T-helper 17 cell (primary cell): ENCODE data around the gene PADI2. TPM values are rescaled to one million over a fixed set of nuclear protein-coding genes. Genes with fewer than 3 reads are reported as not detected.

Source experiments
- ATAC-seq: fragments of 150-1000 bp; cut with Tn5 transposase; 2 replicates; pipeline ENCODE4 v1.10.0; 2021; ENCODE audit warnings: mild to moderate bottlenecking, moderate library complexity
- DNase-seq, 3 donors: peaks; one replicate each; pipeline versions ENCODE4 v3.0.0 to v3.0.0-alpha.2; 2020 to 2021
- H3K9me3 ChIP-seq: one replicate; pipeline ENCODE4 v1.7.0; 2013; ENCODE audit warnings: low read length, mild to moderate bottlenecking; ENCODE audit not compliant: control insufficient read depth, poor library complexity, severe bottlenecking
- H3K27ac Mint-ChIP-seq: one replicate; pipeline ENCODE4 v1.8.0; 2022; ENCODE audit warnings: mild to moderate bottlenecking, moderate library complexity, mixed read lengths
- H3K27me3 Mint-ChIP-seq: one replicate; pipeline ENCODE4 v1.8.0; 2022; ENCODE audit warnings: mixed read lengths
- H3K36me3 Mint-ChIP-seq: one replicate; pipeline ENCODE4 v1.8.0; 2022; ENCODE audit warnings: low read depth, mixed read lengths
- H3K4me1 Mint-ChIP-seq: one replicate; pipeline ENCODE4 v1.8.0; 2022; ENCODE audit warnings: mild to moderate bottlenecking, mixed read lengths
- H3K4me3 Mint-ChIP-seq: one replicate; pipeline ENCODE4 v1.8.0; 2022; ENCODE audit warnings: mild to moderate bottlenecking, moderate library complexity, mixed read lengths
- total RNA-seq, 4 donors: library from RNA in 2 of 4; stranded (reverse) in 2 of 4; gene quantifications; one replicate each; pipeline ENCODE4 v1.2.3 and lab custom pipeline; 2022 to 2026

PADI2 gene
- total RNA-seq, 2 donors from 2014 or later = 0.23 to 0.57 TPM

DNA sequence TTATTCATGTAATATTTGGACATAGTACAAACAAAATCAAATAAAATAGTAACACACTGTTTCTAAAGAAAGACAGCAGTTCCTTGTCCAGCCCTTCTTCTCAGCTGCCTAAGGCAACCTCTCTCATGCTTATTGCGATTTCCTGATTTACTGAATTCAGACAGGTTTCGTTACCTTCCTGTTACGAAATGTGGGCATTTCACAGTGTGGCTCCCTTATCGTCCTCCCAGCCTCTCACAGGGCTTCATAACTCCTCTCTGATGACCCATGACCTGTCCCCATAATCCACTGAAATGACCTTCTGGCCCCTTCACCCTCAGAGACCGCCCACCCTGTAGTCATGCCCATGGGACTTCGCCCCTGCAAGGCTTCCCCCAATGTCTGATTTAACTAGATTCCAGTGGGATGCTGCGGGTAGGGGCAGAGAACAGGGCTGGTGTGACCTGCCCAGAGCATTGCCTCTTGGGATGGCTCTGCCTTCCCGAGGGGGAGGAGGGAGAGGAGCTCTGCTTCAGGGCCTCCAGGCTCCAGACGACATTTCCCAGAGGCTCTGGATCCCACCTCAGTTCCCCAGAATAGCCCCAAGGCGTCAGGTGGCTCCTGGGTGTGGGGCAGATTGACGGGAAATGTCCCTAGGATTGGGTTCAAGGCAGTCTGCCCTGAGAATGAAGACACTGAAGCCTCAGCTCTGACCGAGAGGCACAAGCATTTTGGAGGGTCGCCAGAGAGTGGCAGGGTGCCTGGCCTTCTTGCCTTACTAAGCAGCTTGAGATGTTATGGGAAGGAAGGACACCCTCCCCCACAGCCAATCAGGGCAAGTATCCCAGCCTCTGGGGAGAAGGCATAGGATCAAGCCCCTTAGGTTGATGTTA lies 20.6 kb downstream of the PADI2 start:
- DNase-seq (no peak), ATAC-seq (no peak)
- H3K4me3 Mint-ChIP-seq = no peak overlapping the region
- no peaks in the 10 kb centered on the region for H3K9me3 ChIP-seq
- no peaks in the 10 kb centered on the region for H3K4me1 Mint-ChIP-seq
- peaks cover 37% of the 10 kb centered on the region for H3K27me3 Mint-ChIP-seq
- H3K36me3 Mint-ChIP-seq = no peaks in the 10 kb centered on the region
- H3K27ac Mint-ChIP-seq = no peak overlapping the region

DNA sequence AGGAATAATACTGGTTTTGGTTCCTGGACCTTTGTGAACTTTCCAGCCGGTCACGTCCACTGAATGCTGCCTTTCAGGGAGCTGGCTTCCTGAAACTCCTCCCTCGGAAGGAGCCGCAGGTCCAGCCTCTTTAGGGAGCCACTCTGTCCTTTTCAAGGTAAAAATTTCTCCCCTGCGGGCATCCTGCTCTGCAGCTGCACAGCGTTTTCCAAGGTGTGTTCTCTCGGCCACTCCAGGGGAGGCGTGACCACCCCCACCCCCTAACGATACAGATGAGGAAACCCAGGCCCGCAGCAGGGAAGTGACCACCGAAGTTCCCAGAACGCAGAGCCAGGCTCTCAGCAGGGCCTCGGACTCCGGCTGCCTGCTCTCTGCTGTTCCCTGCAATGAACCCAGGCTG lies 21.5 kb downstream of the PADI2 start:
- Mint-ChIP-seq H3K4me1 (no peaks in the 10 kb centered on the region), H3K27me3 (peaks cover 37% of the 10 kb centered on the region), H3K4me3 (no peak overlapping the region), H3K36me3 (no peaks in the 10 kb centered on the region), H3K27ac (no peak overlapping the region)
- ATAC-seq (no peak), DNase-seq (no peak)
- H3K9me3 ChIP-seq = no peaks in the 10 kb centered on the region

GRCh38 chr1:17097147-17097546 lies 22.1 kb downstream of the PADI2 start:
- DNase-seq = no peak
- no peak overlapping the region for H3K27ac Mint-ChIP-seq
- H3K36me3 Mint-ChIP-seq = no peaks in the 10 kb centered on the region
- ATAC-seq = no peak
- H3K9me3 ChIP-seq = no peaks in the 10 kb centered on the region
- H3K4me3 Mint-ChIP-seq = no peak overlapping the region
- peaks cover 37% of the 10 kb centered on the region for H3K27me3 Mint-ChIP-seq
- no peaks in the 10 kb centered on the region for H3K4me1 Mint-ChIP-seq

- no peaks in the 10 kb centered on the region for H3K9me3 ChIP-seq
- H3K4me3 Mint-ChIP-seq = no peak overlapping the region
- no peak overlapping the region for H3K27ac Mint-ChIP-seq
- DNase-seq (no peak), ATAC-seq (no peak)
- peaks cover 37% of the 10 kb centered on the region for H3K27me3 Mint-ChIP-seq
- no peaks in the 10 kb centered on the region for H3K4me1 Mint-ChIP-seq
- no peaks in the 10 kb centered on the region for H3K36me3 Mint-ChIP-seq
Observed at GRCh38 chr1:17096584-17096983, 22.7 kb downstream of the PADI2 start.

DNA sequence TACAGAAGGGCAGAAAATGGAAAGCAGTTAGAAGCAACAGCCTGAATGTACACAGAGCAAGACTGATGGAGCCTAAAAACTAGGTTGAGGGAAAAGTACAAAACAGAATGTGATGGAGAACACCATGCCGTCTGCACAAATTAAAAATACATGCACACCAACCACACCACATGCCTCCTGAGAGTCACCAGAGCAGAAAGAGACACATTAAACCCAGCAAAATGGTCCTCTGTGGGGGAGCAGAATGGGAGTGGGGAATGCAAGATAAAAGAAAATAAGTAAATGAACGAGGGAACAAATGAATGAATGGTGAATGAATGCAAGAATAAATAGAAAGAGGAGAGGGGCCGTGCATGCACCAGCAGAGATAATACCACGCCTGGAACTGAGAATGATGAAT lies 24.1 kb downstream of the PADI2 start:
- DNase-seq (no peak), ATAC-seq (no peak)
- H3K27me3 Mint-ChIP-seq = peaks cover 33% of the 10 kb centered on the region
- no peaks in the 10 kb centered on the region for H3K4me1 Mint-ChIP-seq
- H3K36me3 Mint-ChIP-seq = no peaks in the 10 kb centered on the region
- no peak overlapping the region for H3K27ac Mint-ChIP-seq
- no peaks in the 10 kb centered on the region for H3K9me3 ChIP-seq
- H3K4me3 Mint-ChIP-seq = no peak overlapping the region

GRCh38 chr1:17094664-17095063 lies 24.6 kb downstream of the PADI2 start:
- H3K27me3 Mint-ChIP-seq = peaks cover 32% of the 10 kb centered on the region
- no peaks in the 10 kb centered on the region for H3K9me3 ChIP-seq
- no peak overlapping the region for H3K4me3 Mint-ChIP-seq
- ATAC-seq (no peak), DNase-seq (no peak)
- H3K27ac Mint-ChIP-seq = no peak overlapping the region
- no peaks in the 10 kb centered on the region for H3K36me3 Mint-ChIP-seq
- no peaks in the 10 kb centered on the region for H3K4me1 Mint-ChIP-seq

- Mint-ChIP-seq H3K27ac (no peak overlapping the region), H3K4me3 (no peak overlapping the region), H3K36me3 (no peaks in the 10 kb centered on the region), H3K4me1 (no peaks in the 10 kb centered on the region), H3K27me3 (peaks cover 27% of the 10 kb centered on the region)
- H3K9me3 ChIP-seq = no peaks in the 10 kb centered on the region
- no peak for ATAC-seq
- DNase-seq = no peak
Observed at GRCh38 chr1:17093822-17094393, 25.3 kb downstream of the PADI2 start.

- H3K27me3 Mint-ChIP-seq = peaks cover 28% of the 10 kb centered on the region
Observed at GRCh38 chr1:17091252-17091651, 28.0 kb downstream of the PADI2 start.

GRCh38 chr1:17089506-17089905 lies 29.7 kb downstream of the PADI2 start:
- ATAC-seq (no peak), DNase-seq (no peak)
- no peaks in the 10 kb centered on the region for H3K36me3 Mint-ChIP-seq
- H3K4me3 Mint-ChIP-seq = no peak overlapping the region
- H3K27ac Mint-ChIP-seq = no peak overlapping the region
- no peaks in the 10 kb centered on the region for H3K9me3 ChIP-seq
- H3K27me3 Mint-ChIP-seq = peaks cover 26% of the 10 kb centered on the region
- H3K4me1 Mint-ChIP-seq = peaks cover 3% of the 10 kb centered on the region

More at GRCh38 chr1:17091252-17091651, 28.0 kb downstream of the PADI2 start:
- Mint-ChIP-seq H3K4me1 (peaks cover 3% of the 10 kb centered on the region), H3K36me3 (no peaks in the 10 kb centered on the region), H3K4me3 (no peak overlapping the region), H3K27ac (no peak overlapping the region)
- ATAC-seq = no peak
- H3K9me3 ChIP-seq = no peaks in the 10 kb centered on the region
- no peak for DNase-seq

GRCh38 chr1:17086751-17087150 lies 32.5 kb downstream of the PADI2 start:
- ATAC-seq (no peak), DNase-seq (no peak)
- Mint-ChIP-seq H3K36me3 (no peaks in the 10 kb centered on the region), H3K27me3 (peaks cover 32% of the 10 kb centered on the region), H3K4me3 (no peak overlapping the region), H3K4me1 (peaks cover 3% of the 10 kb centered on the region), H3K27ac (no peak overlapping the region)
- H3K9me3 ChIP-seq = no peaks in the 10 kb centered on the region

GRCh38 chr1:17084787-17085186 lies 34.5 kb downstream of the PADI2 start:
- H3K27me3 Mint-ChIP-seq = peaks cover 32% of the 10 kb centered on the region
- no peak for ATAC-seq
- H3K9me3 ChIP-seq = no peaks in the 10 kb centered on the region
- DNase-seq = no peak
- H3K4me3 Mint-ChIP-seq = no peak overlapping the region
- peaks cover 3% of the 10 kb centered on the region for H3K4me1 Mint-ChIP-seq
- no peaks in the 10 kb centered on the region for H3K36me3 Mint-ChIP-seq
- H3K27ac Mint-ChIP-seq = no peak overlapping the region

- H3K9me3 ChIP-seq = no peaks in the 10 kb centered on the region
- no peak for ATAC-seq
- no peak overlapping the region for H3K4me3 Mint-ChIP-seq
- peaks cover 29% of the 10 kb centered on the region for H3K27me3 Mint-ChIP-seq
- H3K27ac Mint-ChIP-seq = no peak overlapping the region
- H3K4me1 Mint-ChIP-seq = peaks cover 2% of the 10 kb centered on the region
- no peak for DNase-seq
- H3K36me3 Mint-ChIP-seq = no peaks in the 10 kb centered on the region
Observed at GRCh38 chr1:17082761-17083160, 36.5 kb downstream of the PADI2 start.

GRCh38 chr1:17081439-17081838 lies 37.8 kb downstream of the PADI2 start:
- no peak for ATAC-seq
- Mint-ChIP-seq H3K27me3 (peaks cover 25% of the 10 kb centered on the region), H3K36me3 (peaks cover 3% of the 10 kb centered on the region), H3K4me3 (no peak overlapping the region), H3K27ac (no peak overlapping the region), H3K4me1 (peaks cover 6% of the 10 kb centered on the region)
- no peaks in the 10 kb centered on the region for H3K9me3 ChIP-seq
- DNase-seq = no peak

DNA sequence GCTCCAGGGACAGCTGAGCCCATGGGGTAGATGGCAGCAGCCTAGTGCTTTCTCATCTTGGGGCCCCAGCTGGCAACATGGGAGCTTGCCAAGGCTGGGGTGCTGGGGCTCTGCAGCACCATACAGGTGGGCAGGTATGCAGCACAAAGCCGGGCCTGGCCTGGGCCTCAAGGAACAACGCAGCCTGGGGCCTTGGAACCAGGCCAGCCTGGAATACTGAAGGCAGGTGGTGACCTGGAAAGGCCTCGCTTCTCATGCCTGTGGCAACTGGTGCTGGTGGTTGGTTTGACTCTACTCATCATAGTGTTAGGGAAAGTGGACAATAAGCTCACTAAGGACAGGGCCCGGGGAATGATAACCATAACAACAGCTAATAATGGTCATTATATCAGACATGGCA lies 38.4 kb downstream of the PADI2 start:
- no peaks in the 10 kb centered on the region for H3K9me3 ChIP-seq
- H3K36me3 Mint-ChIP-seq = peaks cover 3% of the 10 kb centered on the region
- H3K4me1 Mint-ChIP-seq = peaks cover 7% of the 10 kb centered on the region
- peaks cover 19% of the 10 kb centered on the region for H3K27me3 Mint-ChIP-seq
- ATAC-seq = no peak
- no peak overlapping the region for H3K4me3 Mint-ChIP-seq
- no peak for DNase-seq
- no peak overlapping the region for H3K27ac Mint-ChIP-seq
